BLaER1 (cell line): ENCODE results near the gene STAT6.

Experiments used
- H3K27ac ChIP-seq: shearing (Covaris generic); formaldehyde crosslinking; 2 replicates; pipeline ENCODE4 v1.8.1; 2022
- H3K27me3 ChIP-seq: shearing (Covaris generic); formaldehyde crosslinking; 2 replicates; pipeline ENCODE4 v1.8.1; 2022
- H3K36me3 ChIP-seq: shearing (Covaris generic); formaldehyde crosslinking; 2 replicates; pipeline ENCODE4 v1.8.1; 2022
- H3K4me1 ChIP-seq: shearing (Covaris generic); formaldehyde crosslinking; 2 replicates; pipeline ENCODE4 v1.8.1; 2022
- H3K4me2 ChIP-seq: shearing (Covaris generic); formaldehyde crosslinking; 2 replicates; pipeline ENCODE4 v1.8.1; 2022
- H3K4me3 ChIP-seq: shearing (Covaris generic); formaldehyde crosslinking; 2 replicates; pipeline ENCODE4 v1.8.1; 2022
- H3K9ac ChIP-seq: shearing (Covaris generic); formaldehyde crosslinking; 2 replicates; pipeline ENCODE4 v1.8.1; 2022
- H3K9me3 ChIP-seq: shearing (Covaris generic); formaldehyde crosslinking; 2 replicates; pipeline ENCODE4 v1.8.1; 2022
- H4K20me1 ChIP-seq: shearing (Covaris generic); formaldehyde crosslinking; 2 replicates; pipeline ENCODE4 v1.8.1; 2022
- Cebpa-rat ChIP-seq: shearing (Covaris generic); IDR thresholded peaks from 2 replicates; pipeline ENCODE4 v1.8.1; 2022

Gene STAT6

DNA sequence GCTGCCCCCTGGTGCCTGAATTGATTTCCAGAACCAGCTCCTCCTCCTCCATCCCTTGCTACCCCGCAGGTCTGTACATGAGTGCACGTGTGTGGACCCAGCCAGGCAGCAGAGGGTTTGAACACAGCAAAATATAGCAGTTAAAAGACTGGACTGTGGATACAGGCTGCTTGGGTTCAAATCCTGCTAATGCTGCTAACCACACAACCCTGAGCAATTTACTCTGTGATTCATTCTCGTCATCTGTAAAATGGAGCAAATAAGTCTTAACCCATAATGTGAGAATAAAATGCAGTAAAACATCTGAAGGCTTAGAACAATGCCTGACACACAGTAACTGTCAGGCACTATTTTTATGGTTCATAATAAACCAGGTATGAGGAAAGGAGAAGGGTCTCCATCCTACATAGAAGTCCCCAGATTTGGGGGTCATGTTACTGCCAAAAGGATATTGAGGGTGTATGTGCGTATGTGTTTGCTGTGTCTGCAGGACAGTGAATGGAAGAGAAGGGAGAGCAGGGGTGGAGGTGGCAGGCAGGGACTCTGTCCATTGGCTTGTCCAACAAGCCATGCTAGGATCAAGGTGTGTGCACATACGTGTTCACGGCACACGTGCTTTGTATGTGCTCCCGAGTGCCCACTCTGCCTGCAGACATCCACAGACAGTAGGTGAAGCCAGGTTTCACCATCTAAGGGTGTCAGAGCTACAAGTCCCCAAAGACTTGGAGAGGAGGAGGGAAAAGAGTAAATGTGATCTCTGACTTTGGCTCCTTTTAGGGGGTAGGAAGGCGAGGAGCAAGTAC, 1.5 kb upstream of the STAT6 start:
- no peak for TF ChIP-seq Cebpa-rat
- H3K9ac ChIP-seq, result no peak overlapping the region
- peak overlapping the region; percentile 99 for H3K4me2 ChIP-seq
- H3K27ac ChIP-seq, result peak overlapping the region; percentile 93; the same call in 1 of the 2 replicates
- peaks cover 33% of the 10 kb centered on the region for H3K4me1 ChIP-seq
- no peaks in the 10 kb centered on the region for H3K27me3 ChIP-seq
- H3K36me3 ChIP-seq, result peaks cover 12% of the 10 kb centered on the region
- peak overlapping the region; percentile 94 for H3K4me3 ChIP-seq
- H4K20me1 ChIP-seq, result peaks cover 24% of the 10 kb centered on the region
- H3K9me3 ChIP-seq, result no peaks in the 10 kb centered on the region

DNA sequence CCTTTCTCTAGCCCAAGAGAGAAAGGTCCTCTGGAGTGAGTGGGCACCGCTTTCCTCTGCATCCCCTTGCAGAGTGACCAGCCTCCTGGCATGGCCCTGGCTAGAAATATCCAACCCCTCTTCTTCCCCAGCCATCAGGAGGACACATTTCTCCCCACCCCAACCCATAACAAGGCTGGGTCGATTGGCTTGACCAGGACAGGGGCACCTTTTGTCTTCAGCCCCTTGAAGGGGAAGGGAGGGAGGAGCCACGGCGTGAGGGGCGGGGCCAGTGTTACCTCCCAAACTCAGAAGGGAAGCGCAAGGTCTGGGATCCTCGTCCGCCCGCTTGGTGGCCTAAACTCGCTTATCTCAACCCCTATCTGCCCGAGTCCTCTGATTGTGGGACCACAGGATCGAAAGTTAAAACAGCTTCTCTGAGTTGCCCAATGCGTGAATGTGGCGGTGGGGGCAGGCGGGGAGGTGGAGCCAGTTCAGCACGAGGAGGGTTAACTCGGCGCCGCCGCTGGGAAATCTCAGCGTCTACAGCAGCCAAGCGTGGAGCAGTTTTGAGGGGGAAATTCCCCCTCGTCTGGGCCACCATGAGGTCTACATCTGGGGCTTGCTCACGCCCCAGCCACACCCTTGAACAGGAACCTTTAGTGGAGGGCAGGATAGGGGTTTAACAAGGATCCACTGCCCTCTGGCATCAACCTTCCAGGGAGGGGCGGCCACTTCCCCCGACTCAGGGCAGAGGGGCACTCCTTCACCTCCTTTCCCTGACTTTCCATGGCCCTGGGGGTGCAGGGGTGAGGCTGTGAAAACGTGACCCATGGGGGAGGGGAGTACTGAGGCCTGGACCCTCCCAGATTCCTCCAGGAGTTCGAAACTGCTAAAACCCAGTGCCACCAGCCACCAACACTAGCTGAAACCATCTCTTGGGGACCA, 795 bp downstream of the STAT6 start:
- H3K4me1 ChIP-seq, result peaks cover 35% of the 10 kb centered on the region

DNA sequence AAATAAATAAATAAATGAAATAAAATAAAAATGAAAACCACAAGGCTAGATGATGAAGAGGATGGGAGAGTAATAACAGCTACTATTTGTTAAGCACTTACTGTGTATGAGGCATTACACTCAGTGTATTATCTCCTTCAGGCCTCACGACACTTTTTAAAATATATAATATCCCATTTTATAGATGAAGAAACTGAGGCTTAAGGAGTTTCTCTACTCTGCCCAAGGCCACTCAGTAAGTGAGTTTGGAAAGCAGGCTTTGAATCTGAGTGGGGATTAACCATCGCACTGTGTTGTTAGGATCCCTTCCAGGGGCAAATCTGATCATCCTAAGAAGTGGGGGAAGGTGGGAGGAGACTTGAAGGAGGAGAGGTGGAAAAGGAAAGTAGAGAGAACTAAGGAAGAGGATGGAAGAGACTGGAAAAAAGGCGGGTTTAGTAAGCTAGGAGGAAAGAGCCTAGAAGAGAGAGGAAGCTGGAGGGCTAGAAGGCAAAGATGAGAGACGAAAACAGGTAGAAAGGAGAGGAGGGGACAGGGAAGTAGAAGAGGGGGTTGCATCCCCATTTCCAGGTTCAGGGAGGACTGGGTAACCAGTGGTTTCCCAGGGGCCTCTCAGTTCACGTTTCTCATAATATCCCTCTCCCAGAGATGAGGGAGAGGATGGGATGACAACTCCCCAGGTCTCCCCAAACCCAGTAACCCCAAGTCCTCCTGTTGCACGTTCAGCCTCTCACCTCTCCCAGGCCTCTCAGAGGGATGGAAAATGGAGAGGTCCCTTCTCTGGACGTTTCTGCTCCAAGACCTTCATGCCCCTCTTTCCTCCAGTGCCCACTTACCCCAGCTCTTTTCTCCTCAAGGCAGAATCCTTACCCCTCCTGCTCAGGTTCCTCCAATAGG, 1.7 kb downstream of the STAT6 start:
- peak overlapping the region; percentile 93 for H3K27ac ChIP-seq
- H3K4me3 ChIP-seq, result peak overlapping the region; percentile 94
- peaks cover 35% of the 10 kb centered on the region for H3K4me1 ChIP-seq
- H3K9ac ChIP-seq, result peak overlapping the region; percentile 95
- peak overlapping the region; percentile 99 for H3K4me2 ChIP-seq
- H3K36me3 ChIP-seq, result peaks cover 44% of the 10 kb centered on the region
- H3K9me3 ChIP-seq, result no peaks in the 10 kb centered on the region
- TF ChIP-seq Cebpa-rat, result no peak
- peaks cover 52% of the 10 kb centered on the region for H4K20me1 ChIP-seq
- no peaks in the 10 kb centered on the region for H3K27me3 ChIP-seq

More for the DNA sequence above, 795 bp downstream of the STAT6 start:
- Histone ChIP-seq H3K36me3 (peaks cover 35% of the 10 kb centered on the region), H3K4me2 (peak overlapping the region; percentile 99), H3K9ac (peak overlapping the region; percentile 95), H3K27ac (peak overlapping the region; percentile 93), H3K4me3 (peak overlapping the region; percentile 94), H4K20me1 (peaks cover 48% of the 10 kb centered on the region), H3K27me3 (no peaks in the 10 kb centered on the region), H3K9me3 (no peaks in the 10 kb centered on the region)
- TF ChIP-seq Cebpa-rat, result peak; percentile 76; the same call in 1 of the 2 replicates

DNA sequence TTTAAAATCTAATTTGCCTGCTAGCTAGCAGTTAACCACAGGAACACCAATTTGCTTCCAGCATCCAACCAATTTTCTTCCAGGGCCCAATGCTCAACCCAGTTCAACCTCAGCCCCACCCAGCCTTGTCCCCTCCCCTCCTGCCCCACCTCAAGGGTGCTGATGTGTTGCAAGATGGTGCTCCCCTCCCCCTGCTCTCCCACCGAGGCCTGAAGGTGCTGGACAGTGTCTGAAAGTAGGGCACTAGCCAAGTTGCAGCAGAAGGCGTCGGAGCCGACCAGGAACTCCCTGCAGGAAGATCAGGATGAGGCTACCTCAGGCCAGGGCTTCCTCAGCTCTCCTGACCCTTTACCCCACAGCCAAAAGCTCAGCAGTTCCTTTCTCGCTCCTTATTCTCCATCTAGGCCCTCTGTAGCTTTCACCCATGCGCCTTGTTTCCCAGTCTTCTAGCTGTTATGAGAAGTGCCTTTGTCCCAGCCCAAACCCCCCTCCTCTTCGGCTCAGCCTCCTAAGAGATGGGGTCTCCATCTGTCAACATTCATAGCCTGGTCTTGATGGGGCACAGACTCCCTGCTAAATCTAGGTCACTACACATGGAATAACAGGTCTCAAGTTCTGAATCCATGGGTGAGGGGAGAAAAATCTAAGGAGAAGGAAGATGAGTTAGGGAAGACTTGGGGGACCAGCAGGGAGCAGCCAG, 3.6 kb downstream of the STAT6 start:
- no peaks in the 10 kb centered on the region for H3K27me3 ChIP-seq
- peak overlapping the region; percentile 38; the same call in 1 of the 2 replicates for H3K9ac ChIP-seq
- peaks cover 63% of the 10 kb centered on the region for H3K36me3 ChIP-seq
- no peaks in the 10 kb centered on the region for H3K9me3 ChIP-seq
- H3K4me1 ChIP-seq, result peaks cover 32% of the 10 kb centered on the region
- H3K4me2 ChIP-seq, result 0 out of 2 replicates have a peak overlapping the region, but pooled peaks have one; percentile 99
- H3K4me3 ChIP-seq, result no peak overlapping the region
- peaks cover 52% of the 10 kb centered on the region for H4K20me1 ChIP-seq
- no peak for TF ChIP-seq Cebpa-rat
- no peak overlapping the region for H3K27ac ChIP-seq

DNA sequence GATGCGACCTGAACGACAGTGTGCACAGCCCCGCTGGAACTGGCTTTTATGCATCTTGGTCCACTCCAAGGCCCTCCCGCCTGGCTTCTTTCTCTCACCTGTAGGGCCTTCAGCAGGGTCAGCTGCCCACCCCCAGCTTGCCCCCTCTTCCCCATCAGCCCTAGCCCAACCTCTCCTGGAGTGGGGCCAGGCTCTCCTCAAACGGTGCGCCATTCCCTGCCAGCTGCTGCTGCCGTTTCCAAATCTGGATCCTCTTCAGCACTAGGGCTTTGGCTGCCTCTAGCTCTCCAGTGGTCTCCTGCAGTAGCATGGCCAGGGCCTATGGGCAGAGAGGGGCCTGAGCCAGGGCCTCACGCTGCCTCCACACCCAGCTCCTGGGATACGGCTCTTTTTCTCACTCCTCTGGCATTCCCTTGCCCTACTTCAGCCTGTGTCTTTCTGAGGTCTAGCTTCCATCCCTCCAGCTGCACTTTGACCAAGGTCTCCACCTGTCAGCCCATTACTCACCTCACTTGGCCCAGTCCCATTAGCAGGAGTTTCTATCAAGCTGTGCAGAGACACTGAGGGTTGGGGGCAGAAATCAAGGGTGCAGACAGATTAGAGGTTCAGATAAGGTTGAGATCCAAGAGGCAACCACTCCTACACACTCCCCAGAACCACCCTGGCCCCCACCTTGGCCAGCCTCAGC, 5.0 kb downstream of the STAT6 start:
- Histone ChIP-seq H3K9me3 (no peaks in the 10 kb centered on the region), H4K20me1 (peaks cover 52% of the 10 kb centered on the region), H3K4me1 (peaks cover 35% of the 10 kb centered on the region), H3K27me3 (no peaks in the 10 kb centered on the region), H3K4me3 (no peak overlapping the region), H3K36me3 (peaks cover 77% of the 10 kb centered on the region), H3K27ac (no peak overlapping the region), H3K4me2 (no peak overlapping the region), H3K9ac (no peak overlapping the region)
- TF ChIP-seq Cebpa-rat, result no peak

DNA sequence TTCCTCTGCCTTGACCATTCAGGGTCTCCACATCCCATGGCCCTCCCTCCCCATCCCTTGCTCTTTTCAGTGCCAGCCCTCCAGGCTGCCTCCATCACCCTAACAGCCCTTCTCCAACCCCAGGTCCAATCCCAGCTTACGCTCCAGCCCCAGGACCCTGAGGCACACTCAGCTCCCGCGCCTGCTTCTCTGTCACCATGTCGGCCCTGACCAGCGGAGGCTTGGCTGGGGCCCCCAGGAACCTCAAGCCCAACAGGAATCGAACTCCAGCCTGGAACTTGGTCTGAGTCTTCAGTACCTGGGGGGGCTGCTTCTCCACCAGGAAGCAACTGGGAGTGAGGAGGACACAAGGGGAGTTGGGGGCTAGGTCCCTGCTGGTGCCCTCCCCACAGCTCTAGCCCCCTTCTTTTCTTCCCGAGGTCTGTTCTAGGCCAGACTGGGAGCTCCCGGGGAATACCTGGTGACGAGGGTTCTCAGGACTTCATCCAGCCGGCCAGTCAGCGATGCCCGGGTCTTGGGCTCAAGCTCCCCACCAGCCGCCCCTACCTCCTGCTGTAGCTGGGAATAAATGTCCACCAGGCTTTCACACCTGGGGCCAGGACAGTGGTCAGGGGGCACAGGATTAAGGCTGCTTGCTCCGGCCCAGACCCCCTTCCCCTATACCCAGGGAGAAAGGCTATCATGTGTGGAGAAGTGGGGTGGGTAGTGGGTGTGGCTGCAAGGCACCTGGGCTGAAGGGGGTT, 6.0 kb downstream of the STAT6 start:
- H3K9ac ChIP-seq, result no peak overlapping the region

DNA sequence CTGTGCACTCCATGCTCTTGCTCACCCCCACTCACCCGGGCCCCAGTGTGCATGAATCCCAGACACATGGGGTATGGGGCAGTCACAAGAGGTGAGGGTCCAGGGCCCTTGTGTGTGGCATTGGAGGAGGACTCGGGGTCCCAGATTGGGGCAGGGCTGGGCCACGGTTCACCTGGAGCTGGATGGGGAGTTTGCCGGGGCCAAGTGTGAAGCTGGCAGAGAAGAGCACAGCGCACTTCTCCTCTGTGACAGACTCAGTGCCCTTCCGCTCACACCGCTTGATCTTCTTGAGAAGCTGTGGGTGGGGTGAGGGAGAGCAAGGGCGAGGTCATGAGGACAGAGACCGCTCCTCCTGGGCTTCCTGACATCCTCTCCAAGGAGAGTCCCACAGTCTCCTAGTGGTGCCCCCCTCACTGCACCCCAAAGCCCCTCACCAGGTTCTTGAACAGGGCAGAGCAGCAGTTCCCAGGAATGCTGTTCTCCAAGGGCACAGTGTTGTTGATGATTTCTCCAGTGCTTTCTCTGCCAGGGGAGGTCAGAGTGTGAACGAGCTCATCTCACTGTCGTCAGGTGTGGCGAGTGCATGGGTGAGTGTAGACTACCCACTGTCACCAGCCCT, 6.8 kb downstream of the STAT6 start:
- H3K27me3 ChIP-seq, result no peaks in the 10 kb centered on the region
- H3K9ac ChIP-seq, result no peak overlapping the region
- no peak overlapping the region for H3K4me3 ChIP-seq
- H3K9me3 ChIP-seq, result no peaks in the 10 kb centered on the region
- peaks cover 87% of the 10 kb centered on the region for H3K36me3 ChIP-seq
- H3K27ac ChIP-seq, result no peak overlapping the region
- no peak for TF ChIP-seq Cebpa-rat
- H3K4me2 ChIP-seq, result no peak overlapping the region
- H4K20me1 ChIP-seq, result peaks cover 49% of the 10 kb centered on the region
- H3K4me1 ChIP-seq, result peaks cover 37% of the 10 kb centered on the region

More for the DNA sequence above, 6.0 kb downstream of the STAT6 start:
- peaks cover 52% of the 10 kb centered on the region for H4K20me1 ChIP-seq
- no peak overlapping the region for H3K4me3 ChIP-seq
- no peak for TF ChIP-seq Cebpa-rat
- no peak overlapping the region for H3K4me2 ChIP-seq
- H3K36me3 ChIP-seq, result peaks cover 79% of the 10 kb centered on the region
- peaks cover 37% of the 10 kb centered on the region for H3K4me1 ChIP-seq
- H3K27ac ChIP-seq, result no peak overlapping the region
- H3K9me3 ChIP-seq, result no peaks in the 10 kb centered on the region
- no peaks in the 10 kb centered on the region for H3K27me3 ChIP-seq
